Gastrocnemius medialis (tissue), 4 donors: ENCODE results near the gene CCDC8. TPM values are rescaled to one million over a fixed set of nuclear protein-coding genes. Genes with fewer than 3 reads are reported as not detected.

Source experiments
- ATAC-seq, 2 donors: fragments of 150-250 bp; one replicate each; pipeline ENCODE4 v1.9.1; 2016
- DNase-seq, 2 donors: peaks; one replicate each; pipeline ENCODE4 v3.0.0-alpha.2; 2019
- H3K27ac ChIP-seq, 4 donors: fragments of 200-600 bp; sonication (generic); 1 replicate in 1 of 4; 2 replicates in 3 of 4; pipeline ENCODE4 v1.5.1; 2016 to 2018; ENCODE audit warnings: mild to moderate bottlenecking in 2 of 4, moderate library complexity in 1 of 4
- H3K27me3 ChIP-seq, 3 donors: fragments of 200-600 bp; sonication (generic) in 2 of 3; 1 replicate in 1 of 3; 2 replicates in 2 of 3; pipeline versions ENCODE4 v1.5.1 to v1.6.0; 2016 to 2019; ENCODE audit warnings: mild to moderate bottlenecking in 1 of 3, moderate library complexity in 1 of 3
- H3K36me3 ChIP-seq, 2 donors: fragments of 200-600 bp; sonication (generic) in 1 of 2; one replicate each; pipeline ENCODE4 v1.5.1; 2017 to 2018
- H3K4me1 ChIP-seq, 2 donors: fragments of 200-600 bp; sonication (generic) in 1 of 2; one replicate each; pipeline ENCODE4 v1.5.1; 2016 to 2017; ENCODE audit warnings: mild to moderate bottlenecking in 2 of 2
- H3K4me3 ChIP-seq, 4 donors: fragments of 200-600 bp; sonication (generic) in 3 of 4; 1 replicate in 1 of 4; 2 replicates in 3 of 4; pipeline ENCODE4 v1.5.1; 2016 to 2019; ENCODE audit warnings: mild to moderate bottlenecking in 2 of 4
- H3K9me3 ChIP-seq, 3 donors: fragments of 200-600 bp; sonication (generic) in 2 of 3; 1 replicate in 1 of 3; 2 replicates in 2 of 3; pipeline ENCODE4 v1.5.1; 2016 to 2019
- POLR2A ChIP-seq, 2 donors: fragments of 450-650 bp; IDR thresholded peaks; one replicate each; pipeline ENCODE4 v1.6.1; 2017; ENCODE audit warnings: antibody characterized with exemption in 2 of 2, mild to moderate bottlenecking in 2 of 2, moderate library complexity in 2 of 2
- in situ Hi-C, 4 donors: fragments of 200-750 bp; cut with MboI; loops; one replicate each; pipeline versions ENCODE4 v1.15.0 to v1.8.0; 2017; ENCODE audit warnings: low sequenced_read_pairs in 4 of 4
- intact Hi-C: fragments of 100-400 bp; cut with DNase I; formaldehyde crosslinking; loops from one replicate; pipeline ENCODE4 v1.15.1; 2023; ENCODE audit warnings: low total_unique reads
- total RNA-seq, 4 donors: library from RNA; depleted of rRNA; stranded (reverse); fragments of >200 nt; gene quantifications; one replicate each; pipeline versions ENCODE4 v1.1.0 to v1.2.3, GENCODE V29; 2016
- TF ChIP-seq, protein P1 (sequence below), 5 experiments: fragments of 450-650 bp in 3 of 5; fragments of 200-600 bp in 2 of 5; sonication (generic) in 2 of 5; IDR thresholded peaks in 4 of 5; conservative IDR thresholded peaks in 1 of 5; 1 replicate in 4 of 5; 2 replicates in 1 of 5; pipeline ENCODE4 v1.5.1; 2016 to 2019; ENCODE audit warnings: antibody characterized with exemption in 5 of 5, mild to moderate bottlenecking in 3 of 5, moderate library complexity in 3 of 5

The CCDC8 gene
- total RNA-seq, 4 donors from 2014 or later = 0.46 to 1.6 (median 0.75) TPM

DNA sequence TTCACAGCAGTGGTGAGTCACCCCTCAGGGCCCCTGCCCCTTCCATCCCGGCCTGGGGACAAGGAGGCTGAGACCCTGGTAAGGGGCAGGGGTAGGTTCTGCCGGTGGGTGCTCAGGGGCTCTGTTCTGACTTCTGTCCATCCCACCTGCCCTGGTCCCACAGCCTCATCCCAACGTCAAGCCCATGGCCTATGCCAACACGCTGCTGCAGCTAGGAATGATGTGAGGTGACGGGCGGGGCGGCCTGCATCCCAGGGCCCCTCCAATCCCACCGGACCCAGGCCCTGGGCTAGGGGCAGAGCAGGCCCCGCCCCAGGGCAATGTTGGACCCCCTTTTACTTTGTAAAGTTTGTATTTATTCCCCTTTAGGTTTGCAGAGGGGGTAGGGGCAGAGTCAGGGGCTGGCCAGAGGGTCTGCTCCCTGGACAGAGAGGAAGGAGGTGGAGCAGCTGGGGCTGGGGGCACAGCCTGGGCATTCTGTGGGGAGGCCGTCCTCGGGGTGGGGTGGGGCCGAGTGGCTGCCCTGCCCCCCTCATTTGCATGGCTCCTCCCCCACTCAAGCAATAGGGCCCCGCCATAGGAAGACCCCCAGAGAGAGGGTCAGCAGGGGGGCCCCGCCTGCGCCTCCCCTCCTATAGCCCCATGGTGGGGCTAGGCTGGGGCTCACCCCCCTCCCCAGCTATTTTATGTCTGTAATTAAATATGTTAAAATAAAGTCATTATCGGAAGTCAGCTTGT, 23.1 kb downstream of the CCDC8 start:
- intact Hi-C loops = no loop called here
- in situ Hi-C loops = loop anchor here in 1 of 4 donors (10.0 kb wide), 1 partner anchor 125 kb away; no protein-coding TSS in a partner anchor

DNA sequence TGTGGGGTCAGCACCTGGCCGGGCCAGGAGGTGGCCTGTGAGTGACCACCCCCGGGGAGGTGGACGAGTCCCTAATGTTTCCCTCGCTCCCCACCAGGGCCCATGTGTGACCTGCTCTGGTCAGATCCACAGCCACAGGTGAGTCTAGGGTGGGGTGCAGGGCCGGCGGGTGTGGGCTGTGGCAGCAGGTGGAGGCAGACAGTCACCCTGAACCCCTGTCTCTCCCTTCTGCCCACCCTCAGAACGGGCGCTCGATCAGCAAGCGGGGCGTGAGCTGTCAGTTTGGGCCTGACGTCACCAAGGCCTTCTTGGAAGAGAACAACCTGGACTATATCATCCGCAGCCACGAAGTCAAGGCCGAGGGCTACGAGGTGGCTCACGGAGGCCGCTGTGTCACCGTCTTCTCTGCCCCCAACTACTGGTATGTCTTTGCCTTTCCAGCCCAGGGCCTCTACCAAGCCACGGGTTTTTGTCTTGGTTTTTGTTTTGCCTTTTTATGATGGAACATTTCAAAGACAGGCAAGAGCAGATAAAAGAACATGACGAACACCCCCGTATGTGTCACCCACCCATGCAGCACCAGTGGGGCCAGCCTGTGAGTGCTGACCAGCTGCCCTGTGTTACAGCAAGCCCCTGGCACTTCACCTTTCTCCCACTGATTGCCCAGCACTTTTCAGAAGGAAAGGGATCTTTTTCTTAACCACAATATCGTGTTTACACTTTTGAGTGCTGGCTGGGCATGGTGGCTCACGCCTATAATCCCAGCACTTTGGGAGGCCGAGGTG, 24.9 kb downstream of the CCDC8 start:
- in situ Hi-C loops (no loop called here), intact Hi-C loops (no loop called here)
- Histone ChIP-seq H3K27me3 (no peaks in the 10 kb centered on the region), H3K9me3 (no peaks in the 10 kb centered on the region), H3K36me3 (peaks cover 0 to 72% of the 10 kb centered on the region in 2 donors), H3K27ac (no peak overlapping the region), H3K4me1 (no peaks in the 10 kb centered on the region), H3K4me3 (no peak overlapping the region)
- DNase-seq (no peak), ATAC-seq (no peak)
- TF ChIP-seq, protein P1, sequence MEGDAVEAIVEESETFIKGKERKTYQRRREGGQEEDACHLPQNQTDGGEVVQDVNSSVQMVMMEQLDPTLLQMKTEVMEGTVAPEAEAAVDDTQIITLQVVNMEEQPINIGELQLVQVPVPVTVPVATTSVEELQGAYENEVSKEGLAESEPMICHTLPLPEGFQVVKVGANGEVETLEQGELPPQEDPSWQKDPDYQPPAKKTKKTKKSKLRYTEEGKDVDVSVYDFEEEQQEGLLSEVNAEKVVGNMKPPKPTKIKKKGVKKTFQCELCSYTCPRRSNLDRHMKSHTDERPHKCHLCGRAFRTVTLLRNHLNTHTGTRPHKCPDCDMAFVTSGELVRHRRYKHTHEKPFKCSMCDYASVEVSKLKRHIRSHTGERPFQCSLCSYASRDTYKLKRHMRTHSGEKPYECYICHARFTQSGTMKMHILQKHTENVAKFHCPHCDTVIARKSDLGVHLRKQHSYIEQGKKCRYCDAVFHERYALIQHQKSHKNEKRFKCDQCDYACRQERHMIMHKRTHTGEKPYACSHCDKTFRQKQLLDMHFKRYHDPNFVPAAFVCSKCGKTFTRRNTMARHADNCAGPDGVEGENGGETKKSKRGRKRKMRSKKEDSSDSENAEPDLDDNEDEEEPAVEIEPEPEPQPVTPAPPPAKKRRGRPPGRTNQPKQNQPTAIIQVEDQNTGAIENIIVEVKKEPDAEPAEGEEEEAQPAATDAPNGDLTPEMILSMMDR (IDR thresholded peaks at IDR 0.05 in 4 of 5, conservative IDR thresholded peaks at IDR 0.05 in 1 of 5) = no peak
- no peak for TF ChIP-seq POLR2A (IDR thresholded peaks at IDR 0.05)

More for the DNA sequence above, 23.1 kb downstream of the CCDC8 start:
- no peaks in the 10 kb centered on the region for H3K4me1 ChIP-seq
- H3K27me3 ChIP-seq = no peaks in the 10 kb centered on the region
- H3K36me3 ChIP-seq = peaks cover 0 to 55% of the 10 kb centered on the region in 2 donors
- no peak overlapping the region for H3K27ac ChIP-seq
- TF ChIP-seq, protein P1 (IDR thresholded peaks at IDR 0.05 in 4 of 5, conservative IDR thresholded peaks at IDR 0.05 in 1 of 5) = no peak
- TF ChIP-seq POLR2A (IDR thresholded peaks at IDR 0.05) = no peak
- ATAC-seq (no peak), DNase-seq (no peak)
- no peaks in the 10 kb centered on the region for H3K9me3 ChIP-seq
- no peak overlapping the region for H3K4me3 ChIP-seq

DNA sequence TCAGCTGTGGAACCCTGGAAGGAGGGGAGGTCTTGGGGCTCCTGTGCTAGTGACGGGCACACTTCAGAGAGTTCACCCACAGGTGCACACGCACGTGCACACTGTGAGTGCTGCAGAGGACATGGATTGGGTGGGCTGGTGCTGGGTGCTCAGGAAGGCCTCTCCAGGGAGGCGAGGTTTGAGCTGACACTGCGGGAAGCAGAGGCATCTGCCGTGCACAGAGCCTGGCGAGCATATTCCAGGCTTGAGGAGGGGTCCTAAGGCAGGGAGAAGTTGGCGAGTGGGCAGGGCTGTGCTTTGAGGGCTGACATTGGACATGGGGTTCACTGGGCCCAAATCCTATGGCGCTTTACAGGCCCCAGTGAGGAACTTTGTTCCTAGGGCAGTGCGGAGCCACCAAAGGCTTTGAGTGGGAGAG, 25.6 kb downstream of the CCDC8 start:
- peaks cover 0 to 80% of the 10 kb centered on the region in 2 donors for H3K36me3 ChIP-seq
- intact Hi-C loops (no loop called here), in situ Hi-C loops (no loop called here)
- no peak overlapping the region for H3K4me3 ChIP-seq
- H3K27me3 ChIP-seq = no peaks in the 10 kb centered on the region
- no peaks in the 10 kb centered on the region for H3K9me3 ChIP-seq
- no peak for ATAC-seq
- no peak for DNase-seq
- no peak for TF ChIP-seq POLR2A (IDR thresholded peaks at IDR 0.05)
- TF ChIP-seq, protein P1 (IDR thresholded peaks at IDR 0.05 in 4 of 5, conservative IDR thresholded peaks at IDR 0.05 in 1 of 5) = no peak
- H3K27ac ChIP-seq = no peak overlapping the region
- H3K4me1 ChIP-seq = no peaks in the 10 kb centered on the region

DNA sequence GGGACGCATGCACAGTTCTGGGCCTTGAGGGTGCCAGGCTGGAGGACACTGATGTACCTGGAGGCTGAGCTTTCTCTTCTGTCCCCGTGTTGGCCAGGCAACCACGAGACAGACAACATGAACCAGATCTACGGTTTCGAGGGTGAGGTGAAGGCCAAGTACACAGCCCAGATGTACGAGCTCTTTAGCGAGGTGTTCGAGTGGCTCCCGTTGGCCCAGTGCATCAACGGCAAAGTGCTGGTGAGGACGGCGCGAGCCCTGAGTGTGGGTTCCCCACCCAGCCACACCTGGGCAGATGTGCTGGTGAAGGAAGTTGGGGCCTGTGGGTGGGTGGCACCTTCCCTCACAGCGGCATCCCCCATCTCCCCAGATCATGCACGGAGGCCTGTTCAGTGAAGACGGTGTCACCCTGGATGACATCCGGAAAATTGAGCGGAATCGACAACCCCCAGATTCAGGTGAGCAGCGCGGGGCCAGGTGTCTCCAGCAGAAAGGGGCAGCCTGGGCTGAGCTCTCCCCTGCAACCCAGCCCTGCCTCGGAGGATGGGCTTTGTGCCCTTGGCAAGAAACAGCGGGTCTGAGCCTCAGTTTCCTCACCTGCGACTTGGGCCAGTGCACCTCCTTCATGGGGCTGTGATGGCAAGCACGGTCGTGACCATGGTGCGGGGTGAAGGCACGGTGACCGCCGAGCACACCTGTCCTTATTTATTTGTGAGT, 26.2 kb downstream of the CCDC8 start:
- Histone ChIP-seq H3K9me3 (no peaks in the 10 kb centered on the region), H3K36me3 (peaks cover 0 to 85% of the 10 kb centered on the region in 2 donors), H3K27me3 (no peaks in the 10 kb centered on the region), H3K4me1 (no peaks in the 10 kb centered on the region), H3K4me3 (no peak overlapping the region), H3K27ac (no peak overlapping the region)
- TF ChIP-seq, protein P1 (IDR thresholded peaks at IDR 0.05 in 4 of 5, conservative IDR thresholded peaks at IDR 0.05 in 1 of 5) = no peak
- no peak for TF ChIP-seq POLR2A (IDR thresholded peaks at IDR 0.05)
- DNase-seq (no peak), ATAC-seq (no peak)
- intact Hi-C loops (no loop called here), in situ Hi-C loops (no loop called here)
